AG10803 (cell line): ENCODE results near the gene ARHGAP15.

Experiments
- DNase-seq: peaks from one replicate; pipeline ENCODE4 v3.0.0; 2010; ENCODE audit warnings: low read depth
- H3K4me3 ChIP-seq: 2 replicates; pipeline ENCODE4 v1.5.1; 2011; ENCODE audit warnings: mild to moderate bottlenecking, low read length, control low read depth
- CTCF ChIP-seq: conservative IDR thresholded peaks from 2 replicates; pipeline ENCODE4 v1.5.1; 2011; ENCODE audit warnings: mild to moderate bottlenecking, low read length, control low read depth, inconsistent platforms

The ARHGAP15 gene

GRCh38 chr2:143717536-143718168 is 588.4 kb downstream of the ARHGAP15 start:
- DNase-seq: no peak
- TF ChIP-seq CTCF: no peak
- H3K4me3 ChIP-seq: no peak overlapping the region

DNA sequence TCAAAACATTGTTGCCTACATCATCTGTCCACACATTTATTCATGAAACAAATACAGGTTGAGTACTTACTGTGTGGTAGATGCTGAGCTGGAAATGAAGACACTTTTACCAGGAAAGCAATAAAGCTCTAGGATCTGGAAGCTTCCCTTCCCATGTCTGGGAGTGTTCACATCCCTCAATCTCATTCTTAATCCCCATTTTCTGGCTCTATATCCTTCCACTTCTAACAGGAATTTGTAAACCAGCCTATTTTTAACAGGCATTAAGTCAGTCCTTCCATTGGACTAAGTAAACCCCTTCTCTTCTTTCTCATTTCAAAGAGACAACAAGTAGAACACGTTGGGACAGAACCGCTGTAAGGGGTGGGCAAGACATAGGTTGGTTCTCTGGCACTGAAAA is 589.5 kb downstream of the ARHGAP15 start:
- DNase-seq: no peak
- no peak for TF ChIP-seq CTCF
- H3K4me3 ChIP-seq: no peak overlapping the region

GRCh38 chr2:143719406-143719805 is 590.2 kb downstream of the ARHGAP15 start:
- no peak overlapping the region for H3K4me3 ChIP-seq
- DNase-seq: no peak
- no peak for TF ChIP-seq CTCF

DNA sequence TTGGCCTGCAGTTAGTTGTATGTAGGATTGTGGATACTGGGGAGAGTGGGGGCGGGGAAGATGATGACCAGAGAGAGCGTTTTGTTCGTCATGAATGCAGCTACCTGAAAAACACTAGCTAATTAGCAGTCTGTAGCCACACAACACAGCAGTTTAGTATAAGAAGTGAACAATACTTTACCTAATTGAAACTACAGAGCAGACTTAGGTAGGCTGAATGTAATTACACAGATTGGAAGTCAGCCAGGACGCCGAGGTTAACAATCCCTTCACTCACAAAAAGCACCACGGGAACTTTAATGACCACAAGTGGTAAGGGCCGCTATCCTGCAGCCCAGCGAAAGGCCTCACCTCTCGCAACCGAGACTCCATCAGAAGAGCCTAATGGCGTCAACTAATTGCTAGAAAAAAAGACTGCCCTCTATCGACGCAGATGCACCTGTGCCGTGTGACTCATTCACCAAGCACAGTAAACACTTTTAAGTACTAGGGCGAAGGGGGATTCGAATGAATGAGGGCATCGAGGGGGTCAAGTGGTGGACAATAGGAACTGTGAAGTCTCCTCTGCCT is 591.0 kb downstream of the ARHGAP15 start:
- no peak for TF ChIP-seq CTCF
- H3K4me3 ChIP-seq: no peak overlapping the region
- no peak for DNase-seq

GRCh38 chr2:143725400-143725799 is 596.2 kb downstream of the ARHGAP15 start:
- no peak overlapping the region for H3K4me3 ChIP-seq
- DNase-seq: no peak
- no peak for TF ChIP-seq CTCF

DNA sequence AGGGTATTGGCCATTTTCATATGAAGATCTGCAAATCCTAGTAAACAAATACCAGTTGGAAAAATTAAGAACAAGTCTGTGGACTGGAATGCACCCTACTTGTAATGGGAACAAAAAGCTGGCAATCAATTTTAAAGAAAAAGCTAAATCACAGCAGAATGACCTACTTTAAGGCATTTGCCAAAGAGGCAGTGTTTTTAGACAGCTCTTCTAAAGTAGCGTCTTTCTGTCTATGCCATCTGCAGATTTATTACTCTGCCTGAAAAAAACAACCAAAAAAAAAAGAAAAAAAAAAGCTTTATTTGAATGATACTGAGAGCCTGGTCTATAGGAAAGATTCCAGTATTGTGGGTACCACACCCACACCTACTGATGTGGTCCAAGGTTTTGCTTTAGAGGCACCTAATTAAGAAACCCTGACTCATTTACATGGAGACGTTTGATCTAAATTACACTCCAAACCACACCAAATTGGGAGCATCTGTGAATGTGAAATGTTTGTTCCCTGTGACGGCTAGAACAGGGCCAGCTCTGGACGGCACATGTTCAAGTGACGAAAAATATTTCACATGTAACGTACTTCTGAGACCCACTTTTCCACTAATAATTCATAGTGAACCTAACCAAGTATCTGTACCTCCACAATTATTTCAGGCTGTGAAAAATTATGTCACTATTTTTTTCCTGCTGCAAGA is 597.1 kb downstream of the ARHGAP15 start:
- peak; percentile 25 for DNase-seq
- no peak overlapping the region for H3K4me3 ChIP-seq
- no peak for TF ChIP-seq CTCF

DNA sequence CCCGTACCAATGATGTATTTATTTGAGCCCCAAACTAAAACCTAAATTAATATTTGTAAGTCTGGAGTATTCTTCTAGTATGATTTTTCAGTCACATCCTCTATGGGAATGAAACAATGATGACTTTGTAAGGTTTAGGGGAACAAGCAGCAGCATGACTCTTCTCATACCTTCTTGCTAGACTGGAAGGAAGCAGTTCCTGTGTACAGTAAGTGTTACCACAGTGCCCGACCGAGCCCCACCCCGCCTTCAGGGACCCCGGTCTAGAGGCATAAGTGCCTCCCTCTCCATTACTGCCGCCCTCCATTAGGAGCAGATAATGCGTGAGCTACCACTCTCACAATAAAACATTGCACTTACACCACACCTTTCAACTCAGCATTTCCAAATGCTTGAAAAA is 599.3 kb downstream of the ARHGAP15 start:
- DNase-seq: no peak
- TF ChIP-seq CTCF: no peak
- no peak overlapping the region for H3K4me3 ChIP-seq
